Gastrocnemius medialis (tissue), 4 donors: Measurements from ENCODE around the gene NGRN. TPM values are rescaled to one million over a fixed set of nuclear protein-coding genes. Genes with fewer than 3 reads are reported as not detected.

ENCODE experiments used
- ATAC-seq, 2 donors: fragments of 150-250 bp; one replicate each; pipeline ENCODE4 v1.9.1; 2016
- DNase-seq, 2 donors: peaks; one replicate each; pipeline ENCODE4 v3.0.0-alpha.2; 2019
- H3K27ac ChIP-seq, 4 donors: fragments of 200-600 bp; sonication (generic); 1 replicate in 1 of 4; 2 replicates in 3 of 4; pipeline ENCODE4 v1.5.1; 2016 to 2018; ENCODE audit warnings: mild to moderate bottlenecking in 2 of 4, moderate library complexity in 1 of 4
- H3K27me3 ChIP-seq, 3 donors: fragments of 200-600 bp; sonication (generic) in 2 of 3; 1 replicate in 1 of 3; 2 replicates in 2 of 3; pipeline versions ENCODE4 v1.5.1 to v1.6.0; 2016 to 2019; ENCODE audit warnings: mild to moderate bottlenecking in 1 of 3, moderate library complexity in 1 of 3
- H3K36me3 ChIP-seq, 2 donors: fragments of 200-600 bp; sonication (generic) in 1 of 2; one replicate each; pipeline ENCODE4 v1.5.1; 2017 to 2018
- H3K4me1 ChIP-seq, 2 donors: fragments of 200-600 bp; sonication (generic) in 1 of 2; one replicate each; pipeline ENCODE4 v1.5.1; 2016 to 2017; ENCODE audit warnings: mild to moderate bottlenecking in 2 of 2
- H3K4me3 ChIP-seq, 4 donors: fragments of 200-600 bp; sonication (generic) in 3 of 4; 1 replicate in 1 of 4; 2 replicates in 3 of 4; pipeline ENCODE4 v1.5.1; 2016 to 2019; ENCODE audit warnings: mild to moderate bottlenecking in 2 of 4
- H3K9me3 ChIP-seq, 3 donors: fragments of 200-600 bp; sonication (generic) in 2 of 3; 1 replicate in 1 of 3; 2 replicates in 2 of 3; pipeline ENCODE4 v1.5.1; 2016 to 2019
- POLR2A ChIP-seq, 2 donors: fragments of 450-650 bp; IDR thresholded peaks; one replicate each; pipeline ENCODE4 v1.6.1; 2017; ENCODE audit warnings: antibody characterized with exemption in 2 of 2, mild to moderate bottlenecking in 2 of 2, moderate library complexity in 2 of 2
- in situ Hi-C, 4 donors: fragments of 200-750 bp; cut with MboI; loops; one replicate each; pipeline versions ENCODE4 v1.15.0 to v1.8.0; 2017; ENCODE audit warnings: low sequenced_read_pairs in 4 of 4
- intact Hi-C: fragments of 100-400 bp; cut with DNase I; formaldehyde crosslinking; loops from one replicate; pipeline ENCODE4 v1.15.1; 2023; ENCODE audit warnings: low total_unique reads
- total RNA-seq, 4 donors: library from RNA; depleted of rRNA; stranded (reverse); fragments of >200 nt; gene quantifications; one replicate each; pipeline versions ENCODE4 v1.1.0 to v1.2.3, GENCODE V29; 2016
- TF ChIP-seq, protein P1 (sequence below), 5 experiments: fragments of 450-650 bp in 3 of 5; fragments of 200-600 bp in 2 of 5; sonication (generic) in 2 of 5; IDR thresholded peaks in 4 of 5; conservative IDR thresholded peaks in 1 of 5; 1 replicate in 4 of 5; 2 replicates in 1 of 5; pipeline ENCODE4 v1.5.1; 2016 to 2019; ENCODE audit warnings: antibody characterized with exemption in 5 of 5, mild to moderate bottlenecking in 3 of 5, moderate library complexity in 3 of 5

Gene NGRN
- total RNA-seq, 4 donors from 2014 or later: 160 to 323 (median 274) TPM

DNA sequence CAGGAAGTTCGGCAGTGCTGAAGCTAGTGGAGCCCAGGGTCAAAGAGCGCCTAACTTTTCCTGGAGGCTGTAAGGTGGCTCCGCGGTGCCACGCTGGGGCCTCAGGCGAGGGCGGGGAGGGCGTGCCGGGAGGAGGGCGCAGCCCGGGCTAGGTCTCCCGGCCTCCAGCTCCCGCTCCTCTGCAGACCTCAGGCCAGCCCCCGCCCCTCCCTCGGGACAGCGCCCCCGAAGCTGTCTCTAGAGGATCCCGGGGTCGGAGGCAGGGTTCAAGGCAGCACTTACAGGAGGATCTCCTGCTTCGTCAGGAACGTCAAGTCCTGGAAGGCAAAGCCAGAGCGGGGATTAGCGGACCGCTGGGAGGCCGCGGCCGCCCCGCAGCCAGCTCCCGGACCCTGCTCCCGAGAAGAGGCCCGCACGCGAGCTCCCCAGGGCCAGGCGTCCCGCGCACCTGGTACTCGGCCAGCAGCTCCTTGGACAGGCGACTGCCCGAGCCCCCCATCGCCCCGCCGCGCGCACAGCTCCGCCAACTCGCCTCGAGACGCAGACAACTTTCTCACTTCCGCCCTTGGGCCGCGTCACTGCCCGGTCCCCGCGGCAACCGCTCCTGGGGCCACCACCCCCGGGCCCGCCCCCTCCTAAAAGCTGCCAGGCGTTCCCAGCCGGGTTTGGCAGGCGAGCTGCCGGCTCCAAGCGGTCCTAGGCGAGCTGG is 31.9 kb upstream of the NGRN start, which contains the start of gene CIB1:
Gene CIB1, minus strand, starts transcription at position 555 of the 709 bp plus-strand sequence. Its CDS starts 56 bp downstream, at position 499.
- intact Hi-C loops (loop anchor here (1.0 to 2.0 kb wide), 2 partner anchors 32 to 59 kb away; partner anchors contain the start of gene NGRN), in situ Hi-C loops (no loop called here)
- H3K27ac ChIP-seq: peak within 1 kb of the TSS; percentile 86 to 96 (median 94)
- DNase-seq (peak; percentile 96 to 97), ATAC-seq (peak; percentile 82 to 89)
- H3K4me1 ChIP-seq: peaks cover 32 to 44% of the 10 kb centered on the region in 2 donors
- peak; percentile 77 to 80 for TF ChIP-seq POLR2A (IDR thresholded peaks at IDR 0.05)
- TF ChIP-seq, protein P1, sequence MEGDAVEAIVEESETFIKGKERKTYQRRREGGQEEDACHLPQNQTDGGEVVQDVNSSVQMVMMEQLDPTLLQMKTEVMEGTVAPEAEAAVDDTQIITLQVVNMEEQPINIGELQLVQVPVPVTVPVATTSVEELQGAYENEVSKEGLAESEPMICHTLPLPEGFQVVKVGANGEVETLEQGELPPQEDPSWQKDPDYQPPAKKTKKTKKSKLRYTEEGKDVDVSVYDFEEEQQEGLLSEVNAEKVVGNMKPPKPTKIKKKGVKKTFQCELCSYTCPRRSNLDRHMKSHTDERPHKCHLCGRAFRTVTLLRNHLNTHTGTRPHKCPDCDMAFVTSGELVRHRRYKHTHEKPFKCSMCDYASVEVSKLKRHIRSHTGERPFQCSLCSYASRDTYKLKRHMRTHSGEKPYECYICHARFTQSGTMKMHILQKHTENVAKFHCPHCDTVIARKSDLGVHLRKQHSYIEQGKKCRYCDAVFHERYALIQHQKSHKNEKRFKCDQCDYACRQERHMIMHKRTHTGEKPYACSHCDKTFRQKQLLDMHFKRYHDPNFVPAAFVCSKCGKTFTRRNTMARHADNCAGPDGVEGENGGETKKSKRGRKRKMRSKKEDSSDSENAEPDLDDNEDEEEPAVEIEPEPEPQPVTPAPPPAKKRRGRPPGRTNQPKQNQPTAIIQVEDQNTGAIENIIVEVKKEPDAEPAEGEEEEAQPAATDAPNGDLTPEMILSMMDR (IDR thresholded peaks at IDR 0.05 in 4 of 5, conservative IDR thresholded peaks at IDR 0.05 in 1 of 5): peak in 4 of 5 experiments; percentile 12 to 53 (median 48)
- H3K4me3 ChIP-seq: peak within 1 kb of the TSS; percentile 84 to 99 (median 94)
- peaks cover 0 to 30% of the 10 kb centered on the region in 2 donors for H3K36me3 ChIP-seq
- no peaks in the 10 kb centered on the region for H3K27me3 ChIP-seq
- H3K9me3 ChIP-seq: no peaks in the 10 kb centered on the region

DNA sequence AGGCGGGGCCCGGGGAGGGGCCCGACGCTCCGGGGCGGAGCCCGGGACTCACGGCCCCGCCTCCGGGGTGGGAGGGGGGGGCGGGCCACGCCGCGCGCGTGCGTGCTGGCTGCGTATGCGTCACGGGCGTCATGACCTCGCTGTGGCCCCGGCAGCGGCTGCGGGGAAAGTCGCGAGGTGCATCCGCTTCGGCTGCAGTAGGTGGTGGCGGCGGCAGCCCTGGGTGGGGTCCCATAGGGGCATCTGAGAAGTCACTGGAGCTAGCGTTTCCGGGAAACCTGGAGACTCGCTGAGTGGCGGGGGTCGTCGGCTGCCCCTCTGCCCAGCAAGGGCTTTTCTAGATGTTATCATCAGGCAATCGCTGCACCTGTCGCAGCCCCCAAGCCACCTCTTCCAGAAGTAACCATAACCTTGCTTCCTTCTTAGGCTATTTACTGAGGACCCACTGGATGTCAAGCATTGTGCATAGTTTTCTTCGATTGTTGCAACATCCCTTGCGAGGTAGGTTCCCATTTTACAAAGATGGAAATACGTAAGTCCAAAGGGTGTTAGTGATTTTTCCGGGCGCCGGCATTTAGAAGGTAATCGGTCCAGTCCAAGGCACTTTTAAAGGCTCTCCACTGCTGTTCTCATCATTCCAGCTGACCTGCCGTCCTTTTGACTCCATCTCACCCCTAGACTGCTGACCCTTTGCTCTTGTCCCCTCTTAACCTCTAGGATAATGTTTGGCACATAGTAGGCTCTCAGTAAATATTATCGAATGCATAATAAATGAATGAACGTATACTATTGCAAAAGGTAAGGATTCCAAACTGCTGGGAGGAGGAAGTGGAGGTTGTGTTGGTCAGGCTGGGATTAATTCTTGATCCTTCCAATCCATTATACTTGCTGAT is 31.1 kb upstream of the NGRN start, which contains the start of gene GDPGP1:
Gene GDPGP1, plus strand, starts transcription at position 114 of the 893 bp plus-strand sequence. CDS start 6,700 bp downstream, outside the sequence.
- TF ChIP-seq, protein P1 (IDR thresholded peaks at IDR 0.05 in 4 of 5, conservative IDR thresholded peaks at IDR 0.05 in 1 of 5): no peak
- peak; percentile 52 to 56 for TF ChIP-seq POLR2A (IDR thresholded peaks at IDR 0.05)
- peak within 1 kb of the TSS; percentile 84 to 99 (median 94) for H3K4me3 ChIP-seq
- H3K4me1 ChIP-seq: peaks cover 32 to 44% of the 10 kb centered on the region in 2 donors
- peak; percentile 2 for ATAC-seq
- in situ Hi-C loops (no loop called here), intact Hi-C loops (loop anchor here (1.0 kb wide), 1 partner anchor 31 kb away; the partner anchor contains the start of gene NGRN)
- H3K36me3 ChIP-seq: peaks cover 0 to 30% of the 10 kb centered on the region in 2 donors
- no peaks in the 10 kb centered on the region for H3K27me3 ChIP-seq
- DNase-seq: no peak
- H3K9me3 ChIP-seq: no peaks in the 10 kb centered on the region
- H3K27ac ChIP-seq: peak within 1 kb of the TSS; percentile 86 to 96 (median 94)

DNA sequence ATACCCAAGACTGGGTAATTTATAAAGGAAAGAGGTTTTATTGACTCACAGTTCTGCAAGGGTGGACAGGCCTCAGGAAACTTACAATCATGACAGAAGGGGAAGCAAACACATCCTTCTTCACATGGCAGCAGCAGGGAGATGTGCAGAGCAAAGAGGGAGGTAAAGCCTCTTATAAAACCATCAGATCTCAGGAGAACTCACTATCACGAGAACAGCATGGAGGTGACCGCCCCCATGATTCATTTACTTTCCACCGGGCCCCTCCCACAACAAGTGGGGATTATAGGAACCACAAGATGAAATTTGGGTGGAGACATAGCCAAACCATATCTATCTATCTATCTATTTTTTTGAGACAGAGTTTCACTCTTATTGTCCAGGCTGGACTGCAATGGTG is 26.1 kb upstream of the NGRN start:
- in situ Hi-C loops: no loop called here
- H3K4me3 ChIP-seq: no peak overlapping the region
- H3K27ac ChIP-seq: no peak overlapping the region
- intact Hi-C loops: no loop called here
- TF ChIP-seq, protein P1 (IDR thresholded peaks at IDR 0.05 in 4 of 5, conservative IDR thresholded peaks at IDR 0.05 in 1 of 5): no peak
- no peak for TF ChIP-seq POLR2A (IDR thresholded peaks at IDR 0.05)
- H3K9me3 ChIP-seq: no peaks in the 10 kb centered on the region
- peaks cover 7 to 8% of the 10 kb centered on the region in 2 donors for H3K4me1 ChIP-seq
- ATAC-seq (no peak), DNase-seq (no peak)
- peaks cover 0 to 27% of the 10 kb centered on the region in 2 donors for H3K36me3 ChIP-seq
- no peaks in the 10 kb centered on the region for H3K27me3 ChIP-seq

DNA sequence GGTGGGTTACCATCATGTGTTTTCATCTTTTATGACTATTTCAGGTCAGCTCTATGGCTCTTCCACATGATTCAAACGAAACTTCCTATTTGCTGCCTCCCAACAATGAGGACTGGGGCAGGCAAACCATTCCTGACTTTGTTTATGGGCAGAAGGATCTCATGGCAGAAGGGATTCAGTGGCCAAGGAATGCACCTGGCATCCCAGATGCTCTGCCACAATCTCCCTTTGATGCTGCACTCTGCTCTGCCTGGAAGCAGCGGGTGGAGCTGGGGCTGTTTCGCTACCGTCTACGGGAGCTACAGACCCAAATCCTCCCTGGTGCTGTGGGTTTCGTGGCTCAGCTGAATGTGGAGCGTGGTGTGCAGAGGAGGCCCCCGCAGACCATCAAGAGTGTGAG is 24.6 kb upstream of the NGRN start:
- Histone ChIP-seq H3K4me3 (no peak overlapping the region), H3K36me3 (peaks cover 0 to 27% of the 10 kb centered on the region in 2 donors), H3K4me1 (no peaks in the 10 kb centered on the region), H3K27ac (no peak overlapping the region), H3K27me3 (no peaks in the 10 kb centered on the region), H3K9me3 (no peaks in the 10 kb centered on the region)
- intact Hi-C loops (no loop called here), in situ Hi-C loops (no loop called here)
- no peak for ATAC-seq
- TF ChIP-seq, protein P1 (IDR thresholded peaks at IDR 0.05 in 4 of 5, conservative IDR thresholded peaks at IDR 0.05 in 1 of 5): no peak
- no peak for TF ChIP-seq POLR2A (IDR thresholded peaks at IDR 0.05)
- no peak for DNase-seq
